Stimulated activated CD4-positive, alpha-beta T cell treated with anti-CD3 and anti-CD28 coated beads, Interleukin-1b, Interleukin-23, amount 100 ng/mL, for 24 hours (primary cell): ENCODE data around the gene TMPRSS3.

ENCODE experiments used
- DNase-seq, 4 experiments: peaks; one replicate each; pipeline ENCODE4 v3.0.0-alpha.2; 2020; ENCODE audit warnings: low read depth in 4 of 4, low spot score in 1 of 4

TMPRSS3 gene

DNA sequence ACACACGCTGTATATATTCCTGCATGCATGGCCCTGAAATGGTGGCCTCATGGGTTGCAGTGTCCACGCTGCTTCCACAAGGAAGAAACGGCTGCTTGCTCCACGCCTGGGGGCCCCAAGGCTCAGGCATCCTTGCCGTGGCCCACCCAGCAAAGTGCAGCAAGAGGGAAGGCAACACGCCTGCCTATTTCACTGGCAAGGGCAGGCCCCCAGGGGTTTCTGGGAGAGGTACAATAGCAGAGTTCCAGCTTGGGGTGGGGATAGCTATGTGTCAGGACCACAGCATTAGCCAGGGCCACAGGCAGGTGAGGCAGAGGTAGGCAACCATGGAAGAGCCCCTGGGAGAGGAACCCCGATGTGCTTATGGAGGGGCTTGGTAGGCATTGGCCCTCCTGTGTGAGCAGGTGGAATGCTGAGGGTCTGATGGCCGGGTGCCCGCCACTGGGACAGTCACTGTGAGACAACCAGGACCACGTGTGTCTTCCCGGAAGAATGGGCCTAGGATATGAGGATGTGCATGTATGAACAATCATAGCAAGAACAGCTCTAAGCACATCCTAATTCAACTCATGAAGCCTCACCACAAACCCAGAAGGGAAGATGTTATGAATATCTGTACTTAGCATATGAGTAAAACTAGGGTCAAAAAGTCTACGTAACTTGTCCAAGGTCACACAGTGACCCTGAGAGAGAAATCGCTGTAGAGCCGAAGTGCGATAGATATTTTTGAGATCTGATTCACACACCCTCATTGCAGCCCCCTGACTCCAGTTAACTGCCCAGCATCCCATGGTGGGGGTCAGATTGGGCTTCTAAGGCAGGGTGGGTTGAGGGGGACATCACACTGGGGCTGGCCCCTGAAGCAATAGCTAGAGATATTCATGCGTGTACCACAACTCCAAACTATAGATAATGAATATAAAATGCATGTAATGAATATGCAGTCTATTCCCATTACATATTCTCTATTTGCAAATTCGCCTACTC is 56.8 kb downstream of the TMPRSS3 start:
- no peak for DNase-seq

DNA sequence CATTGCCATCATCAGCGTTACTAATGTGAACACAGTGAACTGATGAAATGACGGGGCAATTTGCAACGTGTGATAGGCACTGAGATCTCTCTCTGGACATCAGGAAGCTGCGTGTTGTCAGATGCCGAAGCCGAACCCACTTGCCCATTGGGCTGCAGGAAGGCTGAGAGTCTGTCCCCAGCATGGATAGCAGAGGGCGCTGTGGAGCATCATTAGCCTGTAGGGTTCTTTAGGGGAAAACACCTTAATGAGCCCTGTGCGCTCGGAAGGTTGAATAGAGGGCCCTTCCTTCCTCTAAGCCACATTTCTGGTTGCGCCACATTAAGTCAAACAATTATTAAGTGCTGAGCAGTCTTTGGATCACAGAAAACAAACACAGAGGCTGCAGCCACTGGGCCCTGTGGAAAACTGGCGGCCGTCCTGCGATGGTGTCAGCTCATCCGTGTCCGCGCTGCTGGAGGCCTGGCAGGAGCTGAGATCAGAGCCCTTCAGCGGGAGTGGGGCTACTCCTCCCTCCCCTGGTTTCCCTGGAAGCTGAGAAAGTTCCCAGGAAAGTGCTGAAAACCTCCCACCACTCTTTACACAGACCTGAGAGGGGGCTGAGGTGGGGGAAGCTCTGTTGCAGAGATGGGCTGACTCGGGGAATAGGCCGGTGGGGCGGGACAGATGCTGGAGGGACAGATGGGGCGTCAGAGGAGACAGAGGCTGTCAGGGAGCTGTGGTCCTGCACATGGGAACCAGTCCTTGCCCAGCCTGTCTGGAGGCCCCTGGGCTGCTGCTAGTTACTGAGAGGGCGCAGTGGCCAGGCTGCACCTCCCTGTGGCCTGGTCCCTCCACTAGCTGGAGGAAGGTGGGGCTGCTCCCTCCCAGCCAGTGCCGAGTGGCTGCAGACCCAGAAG is 57.8 kb downstream of the TMPRSS3 start:
- DNase-seq = peak; percentile 67 to 75 (median 74)

DNA sequence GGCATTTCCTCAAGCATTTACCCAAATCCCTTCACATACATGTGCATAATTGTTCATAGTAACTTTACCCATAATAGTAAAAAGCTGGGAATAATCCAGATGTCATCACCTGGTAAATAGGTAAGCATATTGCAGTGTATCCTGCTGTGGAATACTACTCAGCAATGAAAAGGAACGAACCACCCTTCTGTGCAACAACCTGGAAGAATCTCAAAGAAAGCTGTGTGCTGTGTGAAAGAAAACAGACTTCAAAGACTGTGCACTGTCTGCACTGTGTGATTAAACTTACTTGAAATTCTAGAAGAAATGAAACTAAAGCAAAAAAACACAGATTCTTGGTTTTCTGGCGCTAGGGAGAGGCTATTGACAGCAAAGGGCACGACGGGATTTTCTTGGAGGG is 58.6 kb downstream of the TMPRSS3 start:
- no peak for DNase-seq

- DNase-seq = no peak
Observed at GRCh38 chr21:42336054-42336453, 59.8 kb downstream of the TMPRSS3 start.

DNA sequence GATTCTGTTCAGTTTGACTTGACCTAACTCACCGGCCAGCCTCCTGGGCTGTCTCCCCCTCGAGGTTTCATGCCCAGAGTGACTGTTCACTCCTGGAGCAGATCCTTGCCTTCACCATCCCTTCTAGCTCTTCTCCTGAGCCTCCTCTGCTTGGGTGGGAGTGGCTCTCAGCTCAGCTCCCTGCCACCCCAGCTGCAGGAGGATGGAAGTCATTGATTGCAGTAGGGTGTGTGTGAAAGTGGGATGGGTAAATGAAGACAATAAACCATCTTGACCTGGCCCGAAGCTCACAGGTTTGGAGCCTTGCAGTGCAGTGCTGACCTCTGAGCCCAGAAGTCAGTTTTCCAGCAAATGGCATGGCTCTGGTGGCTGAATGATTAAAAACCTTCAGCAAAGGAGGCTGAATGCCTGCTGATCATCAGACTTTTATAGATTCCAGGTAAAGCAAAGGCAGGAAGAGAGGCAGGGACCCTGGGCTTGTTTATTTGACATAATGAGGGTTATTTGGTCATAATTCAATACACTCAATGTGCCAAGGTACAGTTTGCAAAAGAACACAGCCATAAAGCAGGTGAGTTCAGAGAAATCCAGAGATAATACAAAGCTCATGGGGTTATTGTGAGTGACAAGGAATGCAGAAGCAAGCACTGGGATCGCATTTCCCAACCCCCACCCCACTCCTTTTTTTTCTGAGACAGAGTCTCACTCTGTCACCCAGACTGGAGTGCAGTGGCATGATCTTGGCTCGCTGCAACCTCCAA is 63.1 kb downstream of the TMPRSS3 start:
- DNase-seq = no peak

DNA sequence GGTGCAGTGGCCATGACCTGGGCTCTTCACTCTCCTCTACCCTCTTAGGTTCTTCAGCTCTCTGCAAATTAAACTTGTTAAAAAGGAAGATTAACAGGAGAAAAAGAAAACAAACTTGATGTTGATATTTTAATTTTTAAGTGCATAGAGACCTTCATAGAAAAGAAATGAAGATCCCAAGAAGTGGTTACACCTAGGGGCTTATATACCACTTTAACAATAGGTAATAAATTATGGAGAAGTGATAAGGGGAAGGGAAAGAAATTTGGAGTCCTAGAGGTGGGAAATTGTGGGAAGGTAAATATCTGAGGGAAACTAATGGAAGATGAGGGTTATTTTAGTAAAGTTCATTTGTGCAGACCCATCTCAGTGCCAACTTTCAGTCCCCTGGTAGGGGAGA is 64.2 kb downstream of the TMPRSS3 start:
- no peak for DNase-seq

DNA sequence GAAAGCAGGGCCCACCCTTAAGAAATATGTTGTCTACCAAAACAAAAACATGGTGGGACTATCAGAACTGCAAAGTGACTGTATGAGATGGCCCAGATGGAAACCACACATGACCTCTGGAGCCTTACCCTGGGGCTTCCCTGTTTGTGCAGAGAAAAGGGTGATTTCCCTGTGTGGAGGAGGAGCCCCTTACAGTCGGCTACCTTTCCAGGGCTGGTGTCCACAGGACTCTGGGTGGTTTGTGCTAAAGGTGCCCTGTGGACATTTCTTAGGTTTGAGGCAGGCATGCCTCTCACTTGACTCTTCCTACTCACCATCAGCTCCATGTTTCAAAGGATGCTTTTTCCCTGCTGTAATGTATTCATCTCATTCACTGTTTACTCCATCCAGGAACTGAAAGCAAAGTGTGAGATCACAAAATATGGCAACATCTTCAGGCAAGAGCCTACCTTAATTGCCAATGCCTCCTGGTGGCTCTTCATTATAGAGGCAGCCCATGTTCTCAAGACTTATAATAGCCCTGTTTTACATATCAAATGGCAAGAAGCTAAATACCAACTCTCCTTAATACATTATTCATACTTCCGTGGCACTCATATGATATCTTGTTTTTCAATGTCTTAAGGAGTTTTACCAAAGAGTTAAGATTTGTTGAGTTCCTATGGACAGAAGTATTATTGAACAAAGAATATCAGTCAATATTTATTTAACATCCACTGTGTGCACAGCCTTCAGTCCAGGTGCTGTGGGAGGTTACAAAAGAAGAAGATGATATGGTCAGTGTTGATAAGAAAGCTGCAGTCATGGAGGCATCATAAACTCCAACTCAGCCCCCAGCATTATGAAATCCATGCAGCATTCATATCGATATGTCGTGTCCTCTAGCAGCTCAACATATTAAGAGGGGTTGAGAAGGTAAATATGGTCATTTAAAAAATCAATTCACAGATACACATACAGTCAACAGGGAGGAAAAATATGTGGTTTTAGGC is 65.2 kb downstream of the TMPRSS3 start:
- DNase-seq = no peak

DNA sequence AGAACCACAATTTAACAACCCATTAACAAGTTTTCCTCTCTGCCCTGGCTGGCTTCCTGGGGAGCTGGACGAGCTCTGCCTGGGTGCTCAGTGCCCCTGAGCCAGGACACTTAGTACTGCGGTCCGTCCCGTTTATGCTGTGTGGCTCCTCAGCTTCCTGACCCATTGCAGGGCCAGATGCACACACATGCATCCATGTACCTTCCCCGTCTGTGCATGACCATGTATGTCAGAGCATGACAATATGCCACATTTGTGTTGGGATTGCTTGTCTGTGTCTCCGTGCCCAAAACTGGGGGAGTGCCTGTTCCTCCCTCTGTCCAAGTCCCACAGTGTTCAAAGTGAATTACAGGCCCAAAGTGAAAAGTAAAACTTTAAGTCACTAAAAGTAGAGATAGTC is 71.0 kb downstream of the TMPRSS3 start:
- DNase-seq = no peak
